Liver (tissue), 3 donors: ENCODE results near the gene PTPRN2.

ENCODE experiments used
- HNF4G ChIP-seq: IDR thresholded peaks from 2 replicates; pipeline ENCODE4 v1.6.1; 2016; ENCODE audit warnings: antibody characterized with exemption
- JUND ChIP-seq, 2 donors: IDR thresholded peaks; 2 replicates each; pipeline ENCODE4 v1.6.1; 2016; ENCODE audit warnings: antibody characterized with exemption in 2 of 2
- NR2F2 ChIP-seq: IDR thresholded peaks from 2 replicates; pipeline ENCODE4 v1.6.1; 2016; ENCODE audit warnings: antibody characterized with exemption
- RAD21 ChIP-seq, 2 donors: IDR thresholded peaks; 2 replicates each; pipeline ENCODE4 v1.6.1; 2016; ENCODE audit warnings: antibody characterized with exemption in 2 of 2, mild to moderate bottlenecking in 2 of 2
- RXRA ChIP-seq, 2 donors: IDR thresholded peaks; 2 replicates each; pipeline ENCODE4 v1.6.1; 2017 to 2018; ENCODE audit warnings: antibody characterized with exemption in 2 of 2, mild to moderate bottlenecking in 1 of 2
- SP1 ChIP-seq: IDR thresholded peaks from 2 replicates; pipeline ENCODE4 v1.6.1; 2018; ENCODE audit warnings: antibody characterized with exemption, mild to moderate bottlenecking
- TAF1 ChIP-seq: conservative IDR thresholded peaks from 2 replicates; pipeline ENCODE4 v1.6.1; 2016; ENCODE audit warnings: antibody characterized with exemption, mild to moderate bottlenecking
- TF ChIP-seq, protein P1 (sequence below): fragments of 150-350 bp; IDR thresholded peaks from 2 replicates; pipeline ENCODE4 v1.5.1; 2017; ENCODE audit warnings: improper control_type of control experiment, low read depth, low read length; ENCODE audit not compliant: missing input control
- TF ChIP-seq, protein P2 (sequence below): IDR thresholded peaks from 2 replicates; pipeline ENCODE4 v1.6.1; 2016; ENCODE audit warnings: antibody characterized with exemption
- TF ChIP-seq, protein P3 (sequence below): IDR thresholded peaks from 2 replicates; pipeline ENCODE4 v1.6.1; 2016; ENCODE audit warnings: antibody characterized with exemption, mild to moderate bottlenecking
- TF ChIP-seq, protein P4 (sequence below): IDR thresholded peaks from 2 replicates; pipeline ENCODE4 v1.6.1; 2016; ENCODE audit warnings: antibody characterized with exemption
- donor health status: healthy.
- donor health status: healthy.

DNA sequence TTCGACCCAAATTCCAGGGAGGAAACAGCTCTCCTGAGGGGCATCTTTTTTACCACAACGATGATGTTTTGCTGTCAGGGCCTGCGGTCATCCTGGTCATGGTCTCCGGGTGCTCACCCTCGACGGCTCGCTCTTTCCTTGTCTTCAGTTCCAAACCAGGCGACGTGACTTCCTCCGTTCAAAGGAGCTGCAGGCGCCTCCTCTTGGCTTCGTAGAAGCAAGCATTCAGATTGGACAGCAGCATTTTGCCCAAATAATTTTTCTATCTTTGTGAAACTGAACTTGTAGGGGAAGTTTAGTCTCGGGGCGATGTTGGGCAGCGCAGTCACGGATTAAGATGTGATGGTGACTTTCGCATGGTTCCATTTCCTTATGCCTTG is 1042.0 kb downstream of the PTPRN2 start:
- TF ChIP-seq, protein P1, sequence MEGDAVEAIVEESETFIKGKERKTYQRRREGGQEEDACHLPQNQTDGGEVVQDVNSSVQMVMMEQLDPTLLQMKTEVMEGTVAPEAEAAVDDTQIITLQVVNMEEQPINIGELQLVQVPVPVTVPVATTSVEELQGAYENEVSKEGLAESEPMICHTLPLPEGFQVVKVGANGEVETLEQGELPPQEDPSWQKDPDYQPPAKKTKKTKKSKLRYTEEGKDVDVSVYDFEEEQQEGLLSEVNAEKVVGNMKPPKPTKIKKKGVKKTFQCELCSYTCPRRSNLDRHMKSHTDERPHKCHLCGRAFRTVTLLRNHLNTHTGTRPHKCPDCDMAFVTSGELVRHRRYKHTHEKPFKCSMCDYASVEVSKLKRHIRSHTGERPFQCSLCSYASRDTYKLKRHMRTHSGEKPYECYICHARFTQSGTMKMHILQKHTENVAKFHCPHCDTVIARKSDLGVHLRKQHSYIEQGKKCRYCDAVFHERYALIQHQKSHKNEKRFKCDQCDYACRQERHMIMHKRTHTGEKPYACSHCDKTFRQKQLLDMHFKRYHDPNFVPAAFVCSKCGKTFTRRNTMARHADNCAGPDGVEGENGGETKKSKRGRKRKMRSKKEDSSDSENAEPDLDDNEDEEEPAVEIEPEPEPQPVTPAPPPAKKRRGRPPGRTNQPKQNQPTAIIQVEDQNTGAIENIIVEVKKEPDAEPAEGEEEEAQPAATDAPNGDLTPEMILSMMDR = no peak
- TF ChIP-seq, protein P2, sequence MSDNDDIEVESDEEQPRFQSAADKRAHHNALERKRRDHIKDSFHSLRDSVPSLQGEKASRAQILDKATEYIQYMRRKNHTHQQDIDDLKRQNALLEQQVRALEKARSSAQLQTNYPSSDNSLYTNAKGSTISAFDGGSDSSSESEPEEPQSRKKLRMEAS = no peak
- TF ChIP-seq NR2F2 (no peak), HNF4G (no peak), JUND (IDR thresholded peaks at IDR 0.05) (no peak), SP1 (no peak), TAF1 (no peak), RXRA (IDR thresholded peaks at IDR 0.05) (no peak), RAD21 (IDR thresholded peaks at IDR 0.05) (no peak)
- TF ChIP-seq, protein P3, sequence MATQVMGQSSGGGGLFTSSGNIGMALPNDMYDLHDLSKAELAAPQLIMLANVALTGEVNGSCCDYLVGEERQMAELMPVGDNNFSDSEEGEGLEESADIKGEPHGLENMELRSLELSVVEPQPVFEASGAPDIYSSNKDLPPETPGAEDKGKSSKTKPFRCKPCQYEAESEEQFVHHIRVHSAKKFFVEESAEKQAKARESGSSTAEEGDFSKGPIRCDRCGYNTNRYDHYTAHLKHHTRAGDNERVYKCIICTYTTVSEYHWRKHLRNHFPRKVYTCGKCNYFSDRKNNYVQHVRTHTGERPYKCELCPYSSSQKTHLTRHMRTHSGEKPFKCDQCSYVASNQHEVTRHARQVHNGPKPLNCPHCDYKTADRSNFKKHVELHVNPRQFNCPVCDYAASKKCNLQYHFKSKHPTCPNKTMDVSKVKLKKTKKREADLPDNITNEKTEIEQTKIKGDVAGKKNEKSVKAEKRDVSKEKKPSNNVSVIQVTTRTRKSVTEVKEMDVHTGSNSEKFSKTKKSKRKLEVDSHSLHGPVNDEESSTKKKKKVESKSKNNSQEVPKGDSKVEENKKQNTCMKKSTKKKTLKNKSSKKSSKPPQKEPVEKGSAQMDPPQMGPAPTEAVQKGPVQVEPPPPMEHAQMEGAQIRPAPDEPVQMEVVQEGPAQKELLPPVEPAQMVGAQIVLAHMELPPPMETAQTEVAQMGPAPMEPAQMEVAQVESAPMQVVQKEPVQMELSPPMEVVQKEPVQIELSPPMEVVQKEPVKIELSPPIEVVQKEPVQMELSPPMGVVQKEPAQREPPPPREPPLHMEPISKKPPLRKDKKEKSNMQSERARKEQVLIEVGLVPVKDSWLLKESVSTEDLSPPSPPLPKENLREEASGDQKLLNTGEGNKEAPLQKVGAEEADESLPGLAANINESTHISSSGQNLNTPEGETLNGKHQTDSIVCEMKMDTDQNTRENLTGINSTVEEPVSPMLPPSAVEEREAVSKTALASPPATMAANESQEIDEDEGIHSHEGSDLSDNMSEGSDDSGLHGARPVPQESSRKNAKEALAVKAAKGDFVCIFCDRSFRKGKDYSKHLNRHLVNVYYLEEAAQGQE = no peak
- TF ChIP-seq, protein P4, sequence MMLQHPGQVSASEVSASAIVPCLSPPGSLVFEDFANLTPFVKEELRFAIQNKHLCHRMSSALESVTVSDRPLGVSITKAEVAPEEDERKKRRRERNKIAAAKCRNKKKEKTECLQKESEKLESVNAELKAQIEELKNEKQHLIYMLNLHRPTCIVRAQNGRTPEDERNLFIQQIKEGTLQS = no peak
